GM12878 (cell line): Measurements from ENCODE around the gene CYSTM1. TPM values are rescaled to one million over a fixed set of nuclear protein-coding genes. Genes with fewer than 3 reads are reported as not detected.
A peak's percentile ranks its signal among the peaks of the same experiment; 100 is the strongest.

Source experiments
- ATAC-seq: fragments of 200-7000 bp; cut with Tn5 transposase; 3 replicates; pipeline ENCODE4 v1.9.1; 2020; ENCODE audit warnings: mild to moderate bottlenecking, moderate library complexity
- BruUV-seq: library from RNA; stranded (reverse); fragments of 400-500 nt; replicated peaks from 2 replicates; lab custom pipeline; 2021; lab: Mats Ljungman, UMichigan
- CTCF ChIA-PET: fragments of 300-600 bp; sonication (Branson Sonifier 250); formaldehyde crosslinking; extraction: SDS; loops from one replicate; lab custom pipeline; 2021; ENCODE audit warnings: inconsistent platforms; lab: Yijun Ruan, JAX
- POLR2A ChIA-PET: fragments of 350-600 bp; formaldehyde crosslinking; extraction: SDS; loops from one replicate; lab custom pipeline; 2021; ENCODE audit warnings: inconsistent platforms; lab: Charles Lee
- RAD21 ChIA-PET: fragments of 300-600 bp; sonication (Branson Sonifier 250); formaldehyde crosslinking; loops from one replicate; lab custom pipeline; 2023; ENCODE audit warnings: antibody characterized with exemption; ENCODE audit not compliant: unreplicated experiment; lab: Charles Lee
- SMC1A ChIA-PET: fragments of 300-600 bp; sonication (Branson Sonifier 250); formaldehyde crosslinking; loops from one replicate; lab custom pipeline; 2023; ENCODE audit not compliant: unreplicated experiment, uncharacterized antibody; lab: Charles Lee
- DNase-seq: peaks from one replicate; pipeline ENCODE4 v3.0.0-alpha.2; 2011; ENCODE audit warnings: low read depth, low spot score
- FAIRE-seq: peaks from 3 replicates; lab custom pipeline; 2011; peaks lifted over from hg19 to GRCh38; lab: Jason Lieb, UNC
- H2AFZ ChIP-seq: 2 replicates; pipeline ENCODE4 v1.6.0; 2011; ENCODE audit warnings: low read depth, low read length, control low read depth; ENCODE audit not compliant: control insufficient read depth
- H3K27ac ChIP-seq: 2 replicates; pipeline ENCODE4 v1.5.1; 2011; ENCODE audit warnings: control low read depth; ENCODE audit not compliant: control insufficient read depth, insufficient read depth
- H3K27me3 ChIP-seq, 2 experiments: replicated peaks in 1 of 2; 2 replicates each; pipeline versions ENCODE4 v1.6.0 to v1.6.1; 2011; ENCODE audit warnings: low read length in 1 of 2; ENCODE audit not compliant: control insufficient read depth in 2 of 2, insufficient read depth in 2 of 2
- H3K36me3 ChIP-seq, 2 experiments: 2 replicates each; pipeline ENCODE4 v1.5.1; 2011; ENCODE audit warnings: low read length in 1 of 2; ENCODE audit not compliant: control insufficient read depth in 2 of 2, insufficient read depth in 2 of 2
- H3K4me1 ChIP-seq: 2 replicates; pipeline ENCODE4 v1.6.1; 2011; ENCODE audit warnings: mild to moderate bottlenecking, low read length, moderate library complexity, mixed read lengths; ENCODE audit not compliant: control insufficient read depth, insufficient read depth
- H3K4me2 ChIP-seq: 2 replicates; pipeline ENCODE4 v1.6.0; 2011; ENCODE audit warnings: control low read depth; ENCODE audit not compliant: control insufficient read depth, insufficient read depth
- H3K4me3 ChIP-seq: fragments of 200-600 bp; sonication (generic); 2 replicates; pipeline ENCODE4 v1.5.1; 2016
- H3K79me2 ChIP-seq: 2 replicates; pipeline ENCODE4 v1.6.0; 2011; ENCODE audit warnings: low read length; ENCODE audit not compliant: control insufficient read depth, insufficient read depth
- H3K9ac ChIP-seq: 2 replicates; pipeline ENCODE4 v1.8.0; 2011; ENCODE audit warnings: low read length, control low read depth, mixed read lengths; ENCODE audit not compliant: control insufficient read depth, insufficient read depth
- H3K9me3 ChIP-seq: replicated peaks from 3 replicates; pipeline ENCODE4 v1.5.1; 2011; ENCODE audit warnings: mild to moderate bottlenecking, low read length; ENCODE audit not compliant: control insufficient read depth, insufficient read depth
- H4K20me1 ChIP-seq: 2 replicates; pipeline ENCODE4 v1.6.0; 2011; ENCODE audit not compliant: control insufficient read depth, insufficient read depth
- BACH1 ChIP-seq: fragments of 450-650 bp; IDR thresholded peaks from 2 replicates; pipeline ENCODE4 v1.6.1; 2017; ENCODE audit warnings: mild to moderate bottlenecking, borderline replicate concordance
- EED ChIP-seq: sonication (generic); IDR thresholded peaks from 2 replicates; pipeline ENCODE4 v1.6.1; 2016; ENCODE audit warnings: antibody characterized with exemption, low read depth
- FOS ChIP-seq: IDR thresholded peaks from 3 replicates; pipeline ENCODE4 v1.6.1; 2011; ENCODE audit warnings: borderline replicate concordance; ENCODE audit not compliant: insufficient read length; ENCODE audit errors: extremely low read depth
- IKZF1 ChIP-seq: fragments of 450-650 bp; conservative IDR thresholded peaks from 2 replicates; pipeline ENCODE4 v1.6.1; 2017; ENCODE audit warnings: antibody characterized with exemption, mild to moderate bottlenecking
- IKZF2 ChIP-seq, 2 experiments: fragments of 450-650 bp; IDR thresholded peaks; 2 replicates each; pipeline ENCODE4 v1.6.1; 2017; ENCODE audit warnings: mild to moderate bottlenecking in 2 of 2, moderate library complexity in 2 of 2
- IRF4 ChIP-seq: IDR thresholded peaks from 2 replicates; pipeline ENCODE4 v1.6.1; 2011; ENCODE audit warnings: low read depth, low read length
- JUND ChIP-seq: IDR thresholded peaks from 2 replicates; pipeline ENCODE4 v1.6.1; 2012; ENCODE audit warnings: low read depth, mild to moderate bottlenecking, low read length, improper control_type of control experiment, moderate library complexity
- NR2F1 ChIP-seq: fragments of 450-650 bp; conservative IDR thresholded peaks from 2 replicates; pipeline ENCODE4 v1.6.1; 2017; ENCODE audit warnings: mild to moderate bottlenecking
- SPI1 ChIP-seq: IDR thresholded peaks from 2 replicates; pipeline ENCODE4 v1.6.1; 2011; ENCODE audit warnings: low read depth, mild to moderate bottlenecking, low read length, moderate library complexity, borderline replicate concordance; ENCODE audit not compliant: insufficient read depth
- SUPT20H ChIP-seq: IDR thresholded peaks from 2 replicates; pipeline ENCODE4 v1.6.1; 2011; ENCODE audit warnings: low read depth, mild to moderate bottlenecking, low read length, moderate library complexity, borderline replicate concordance; ENCODE audit not compliant: control insufficient read depth
- WRNIP1 ChIP-seq: IDR thresholded peaks from 2 replicates; pipeline ENCODE4 v1.6.1; 2011; ENCODE audit warnings: low read depth, low read length, improper control_type of control experiment, borderline replicate concordance
- ZBED1 ChIP-seq: IDR thresholded peaks from 2 replicates; pipeline ENCODE4 v1.6.1; 2016; ENCODE audit warnings: borderline replicate concordance
- WGBS: methylation state at CpG from one replicate; pipeline ENCODE4 v1.1.6; 2016; ENCODE audit warnings: low lambda C conversion rate; ENCODE audit not compliant: insufficient replicate concordance, insufficient coverage; ENCODE audit errors: missing lambda C conversion rate; 5-methylcytosine and 5-hydroxymethylcytosine counted together
- in situ Hi-C: fragments of 300-500 bp; cut with MboI; formaldehyde crosslinking; loops from 9 replicates; pipeline ENCODE4 v1.14.3; 2018; ENCODE audit warnings: mixed read lengths
- intact Hi-C: fragments of 100-400 bp; cut with micrococcal nuclease; formaldehyde crosslinking; loops from one replicate; pipeline ENCODE4 v1.14.2; 2022; ENCODE audit not compliant: unreplicated experiment
- polyA plus RNA-seq, 11 experiments: library from polyadenylated mRNA; depleted of rRNA in 4 of 11; unstranded in 6 of 11; stranded (reverse) in 5 of 11; fragments of >200 nt; fragmentation: Nextera tagmentation in 4 of 11; fragmentation: Illumina TruSeq in 1 of 11; extraction: Ambion mirVana in 4 of 11; extraction: Trizol in 1 of 11; gene quantifications; 1 replicate in 1 of 11; 2 replicates in 10 of 11; pipeline versions ENCODE4 v1.2.1 to v1.2.3, GENCODE V29; 2011 to 2016; ENCODE audit warnings: inconsistent platforms in 2 of 11, missing spikeins in 2 of 11, low read depth in 1 of 11
- total RNA-seq, 4 experiments: library from RNA; depleted of rRNA in 3 of 4; stranded (reverse); fragments of >200 nt in 3 of 4; fragmentation: Illumina TruSeq in 1 of 4; extraction: Trizol in 1 of 4; gene quantifications; 2 replicates each; pipeline versions ENCODE4 v1.2.1 to v1.2.3, GENCODE V29; 2013 to 2021
- TF ChIP-seq, protein P1 (sequence below): IDR thresholded peaks from 2 replicates; pipeline ENCODE4 v1.6.1; 2011; ENCODE audit warnings: low read depth, low read length, improper control_type of control experiment, borderline replicate concordance
- TF ChIP-seq, protein P2 (sequence below): fragments of 450-650 bp; IDR thresholded peaks from 2 replicates; pipeline ENCODE4 v1.6.1; 2014; ENCODE audit warnings: mild to moderate bottlenecking

The CYSTM1 gene
- total and polyA plus RNA-seq, 10 of the 15 experiments (the other 5 are each of a cell fraction or from before 2014, with no cell fraction given) = 52.7 to 261 (median 98.7) TPM

DNA sequence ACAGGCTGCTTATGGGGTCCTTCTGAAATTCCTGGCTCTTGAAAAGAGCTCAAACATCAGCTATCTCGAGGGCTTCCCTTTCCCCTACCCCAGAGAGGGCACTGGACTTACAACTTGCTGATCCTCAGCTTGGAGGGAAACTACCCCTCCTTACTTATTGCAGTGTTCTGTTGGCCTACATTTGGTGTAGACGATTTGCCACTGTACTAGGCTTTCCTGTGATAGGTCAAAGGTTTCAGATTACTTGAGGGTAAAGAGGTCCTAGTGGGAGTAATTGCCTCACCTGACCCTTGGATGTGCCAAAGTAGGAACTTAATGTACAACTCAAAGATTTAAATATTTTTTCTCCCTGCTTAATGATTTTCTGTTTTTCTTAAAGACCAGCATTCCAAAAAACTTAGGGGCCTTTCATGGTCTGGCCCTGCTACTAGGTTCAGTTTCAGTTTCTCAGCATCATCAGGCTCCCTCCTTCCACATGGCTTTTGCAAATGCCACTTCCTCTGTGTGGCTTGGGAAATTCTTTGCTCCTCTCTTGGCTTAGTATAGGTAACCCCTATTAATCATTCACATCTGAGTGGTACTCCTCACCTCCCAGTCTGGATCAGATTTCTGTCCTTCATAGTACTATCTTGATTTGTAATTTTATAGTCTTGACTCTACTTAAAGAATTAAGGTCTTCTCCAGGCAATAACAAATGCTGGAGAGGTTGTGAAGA, 32.4 kb downstream of the CYSTM1 start:
- RAD21 ChIA-PET = interaction anchor here (0.9 to 1.3 kb wide), 4 partner anchors 27 to 420 kb away, joined by 3 to 5 read pairs (median 3); no protein-coding TSS in a partner anchor

More for the DNA sequence above, 32.4 kb downstream of the CYSTM1 start:
- peaks cover 9% of the 10 kb centered on the region for H3K4me1 ChIP-seq
- no peak overlapping the region for H3K4me3 ChIP-seq
- no peaks in the 10 kb centered on the region; the same call in 1 of the 2 replicates for H3K79me2 ChIP-seq
- ChIA-PET SMC1A (interaction anchor here (1.1 to 2.8 kb wide), 8 partner anchors 9 to 38 kb away, joined by 3 to 13 read pairs (median 5); no protein-coding TSS in a partner anchor), POLR2A (interaction anchor here (0.5 to 1.5 kb wide), 4 partner anchors 9 to 769 kb away, joined by 3 to 6 read pairs (median 4); no protein-coding TSS in a partner anchor), CTCF (interaction anchor here (1.0 to 2.8 kb wide), 8 partner anchors 10 to 144 kb away, joined by 3 to 17 read pairs (median 5); no protein-coding TSS in a partner anchor)
- TF ChIP-seq NR2F1 (0 out of 2 replicates have a peak, but pooled peaks have one; percentile 41), BACH1 (no peak), JUND (no peak), SUPT20H (no peak), WRNIP1 (no peak), IKZF2 (IDR thresholded peaks at IDR 0.05) (peak; percentile 61 to 68; a peak in 2 of 4 replicates), SPI1 (peak; percentile 65; the same call in 1 of the 2 replicates), IRF4 (no peak), ZBED1 (no peak), EED (peak; percentile 80; the same call in 1 of the 2 replicates), FOS (no peak), IKZF1 (peak; percentile 63)
- TF ChIP-seq, protein P1, sequence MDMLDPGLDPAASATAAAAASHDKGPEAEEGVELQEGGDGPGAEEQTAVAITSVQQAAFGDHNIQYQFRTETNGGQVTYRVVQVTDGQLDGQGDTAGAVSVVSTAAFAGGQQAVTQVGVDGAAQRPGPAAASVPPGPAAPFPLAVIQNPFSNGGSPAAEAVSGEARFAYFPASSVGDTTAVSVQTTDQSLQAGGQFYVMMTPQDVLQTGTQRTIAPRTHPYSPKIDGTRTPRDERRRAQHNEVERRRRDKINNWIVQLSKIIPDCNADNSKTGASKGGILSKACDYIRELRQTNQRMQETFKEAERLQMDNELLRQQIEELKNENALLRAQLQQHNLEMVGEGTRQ = no peak
- TF ChIP-seq, protein P2, sequence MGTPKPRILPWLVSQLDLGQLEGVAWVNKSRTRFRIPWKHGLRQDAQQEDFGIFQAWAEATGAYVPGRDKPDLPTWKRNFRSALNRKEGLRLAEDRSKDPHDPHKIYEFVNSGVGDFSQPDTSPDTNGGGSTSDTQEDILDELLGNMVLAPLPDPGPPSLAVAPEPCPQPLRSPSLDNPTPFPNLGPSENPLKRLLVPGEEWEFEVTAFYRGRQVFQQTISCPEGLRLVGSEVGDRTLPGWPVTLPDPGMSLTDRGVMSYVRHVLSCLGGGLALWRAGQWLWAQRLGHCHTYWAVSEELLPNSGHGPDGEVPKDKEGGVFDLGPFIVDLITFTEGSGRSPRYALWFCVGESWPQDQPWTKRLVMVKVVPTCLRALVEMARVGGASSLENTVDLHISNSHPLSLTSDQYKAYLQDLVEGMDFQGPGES = no peak
- 83% methylated on average over 2 of the region's 2 CpGs for WGBS
- peak; percentile 92 for ATAC-seq
- H3K36me3 ChIP-seq = no peaks in the 10 kb centered on the region
- H3K27ac ChIP-seq = peak overlapping the region; percentile 62
- H3K27me3 ChIP-seq = no peaks in the 10 kb centered on the region
- H4K20me1 ChIP-seq = no peaks in the 10 kb centered on the region
- BruUV-seq = no TSS peak
- no peak overlapping the region; the same call in 1 of the 2 replicates for H2AFZ ChIP-seq
- H3K9me3 ChIP-seq = no peaks in the 10 kb centered on the region
- intact Hi-C loops = no loop called here
- peak overlapping the region; percentile 1; the same call in 1 of the 2 replicates for H3K4me2 ChIP-seq
- no peak for DNase-seq
- FAIRE-seq = no peak
- in situ Hi-C loops = no loop called here
- H3K9ac ChIP-seq = no peak overlapping the region
